ENCODE measurements around the gene TNFRSF12A. TPM values are rescaled to one million over a fixed set of nuclear protein-coding genes. Genes with fewer than 3 reads are reported as not detected.

The TNFRSF12A gene
- total and polyA plus RNA-seq, 9 of the 15 experiments (the other 6 are each of a cell fraction or from before 2014, with no cell fraction given): 0.41 to 61.8 (median 26.5) TPM

DNA sequence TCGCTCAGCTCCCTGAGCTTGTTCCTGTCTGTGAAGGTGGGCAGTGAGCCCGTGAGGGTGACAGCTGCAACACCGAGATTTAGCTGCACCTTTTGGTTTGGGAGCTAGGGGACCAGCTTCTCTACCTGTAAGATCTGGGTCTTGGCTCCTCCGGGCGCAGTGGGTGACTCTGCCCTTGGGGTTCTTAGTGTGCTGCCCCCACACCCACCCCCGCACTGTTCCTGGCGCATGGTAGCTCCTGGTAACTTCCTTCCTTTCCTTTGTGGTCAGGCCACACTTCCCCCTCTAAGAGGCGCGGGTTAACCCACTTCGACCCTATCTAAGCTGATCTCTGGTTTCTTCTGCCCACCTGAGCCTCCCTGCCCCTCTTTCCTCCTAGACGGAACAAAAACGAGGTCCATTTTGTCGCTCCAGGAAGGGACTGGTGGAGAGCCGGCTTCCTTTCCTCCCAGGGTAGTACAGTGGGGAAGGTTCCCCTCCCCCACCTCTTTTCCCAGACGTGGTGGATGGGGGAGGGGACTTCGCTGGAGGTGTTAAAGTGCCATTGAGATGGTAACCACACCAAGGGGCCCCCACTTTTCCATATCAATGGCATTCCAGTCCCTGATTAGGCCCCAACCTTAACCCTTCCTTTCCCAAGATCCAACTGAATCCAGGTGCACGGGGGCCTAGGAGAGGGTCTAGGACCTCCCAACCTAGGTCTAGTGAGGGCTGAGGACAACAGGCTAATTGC, 12.0 kb upstream of the TNFRSF12A start:
- Histone ChIP-seq H3K4me1 (replicated peaks in 1 of 2; ENCODE audit: control insufficient read depth in 2 of 2, insufficient read depth in 2 of 2, low read length in 2 of 2) (peaks cover 36 to 73% of the 10 kb centered on the region in 2 experiments), H4K20me1 (replicated peaks; ENCODE audit: control insufficient read depth, insufficient read depth, low read length) (no peaks in the 10 kb centered on the region), H3K27ac (ENCODE audit: extremely low read depth, low read depth, low read length) (peak overlapping the region; percentile 90), H3K4me2 (ENCODE audit: insufficient read depth, low read length) (peak overlapping the region; percentile 90), H2AFZ (ENCODE audit: low read depth, low read length) (peak overlapping the region; percentile 73), H3K27me3 (ENCODE audit: control insufficient read depth in 2 of 2, insufficient read depth in 2 of 2, low read length in 2 of 2) (no peaks in the 10 kb centered on the region), H3K9me3 (replicated peaks; ENCODE audit: control insufficient read depth, insufficient read depth, low read depth, low read length) (no peaks in the 10 kb centered on the region), H3K79me2 (ENCODE audit: control insufficient read depth, insufficient read depth, low read length) (peaks cover 22% of the 10 kb centered on the region), H3K4me3 (peak overlapping the region; percentile 8; the same call in 1 of the 2 replicates), H3K9ac (ENCODE audit: insufficient read depth in 1 of 2, low read depth in 2 of 2, low read length in 2 of 2) (peak overlapping the region; percentile 78 to 90), H3K9me1 (ENCODE audit: control insufficient read depth, insufficient read depth, low read length) (no peaks in the 10 kb centered on the region), H3K36me3 (ENCODE audit: control insufficient read depth, insufficient read depth, low read length) (peaks cover 3% of the 10 kb centered on the region; the same call in 2 of the 3 replicates)
- ChIA-PET POLR2A (interaction anchor here (0.6 to 3.2 kb wide), 10 partner anchors 11 to 853 kb away, joined by 3 to 29 read pairs (median 3); partner anchors contain the start of gene TNFRSF12A), CTCF (ENCODE audit: low intra/inter-chr PET ratio) (no interaction called here)
- WGBS (ENCODE audit: insufficient coverage, low coverage, missing lambda C conversion rate): 3% methylated on average over 17 of the region's 17 CpGs
- in situ Hi-C loops (cut with MboI): no loop called here
- intact Hi-C loops (cut with micrococcal nuclease): loop anchor here (1.0 kb wide), 1 partner anchor 12 kb away; the partner anchor contains the start of gene TNFRSF12A
- no TSS peak for BruUV-seq (replicated peaks)
- ATAC-seq (peak; percentile 1; the same call in 1 of the 3 replicates), FAIRE-seq (no peak), DNase-seq (ENCODE audit: extremely low read depth in 1 of 4, low spot score in 3 of 4) (peak; percentile 46 to 73 (median 59))
- no peak for TF ChIP-seq ZFP36 (IDR thresholded peaks at IDR 0.05; ENCODE audit: low read depth, low read length, partially characterized antibody)
- peak; percentile 47; the same call in 1 of the 2 replicates for TF ChIP-seq SUPT5H (IDR thresholded peaks at IDR 0.05)
- TF ChIP-seq ZNF561 (CRISPR knock-in tag; conservative IDR thresholded peaks at IDR 0.05): no peak
- no peak for TF ChIP-seq ZNF408 (CRISPR knock-in tag; IDR thresholded peaks at IDR 0.05; ENCODE audit: low read depth)
- no peak; the same call in 1 of the 2 replicates for TF ChIP-seq ZNF740 (CRISPR knock-in tag; IDR thresholded peaks at IDR 0.05)
- 0 out of 4 replicates have a peak, but pooled peaks of 1 of the 2 experiments have one; percentile 9 for TF ChIP-seq ZNF740 (tag; IDR thresholded peaks at IDR 0.05)
- peak; percentile 70 for TF ChIP-seq EP400 (IDR thresholded peaks at IDR 0.05)
- TF ChIP-seq TOE1 (IDR thresholded peaks at IDR 0.05; ENCODE audit: borderline replicate concordance): peak; percentile 44; the same call in 1 of the 2 replicates
- TF ChIP-seq TOE1 (CRISPR knock-in tag; IDR thresholded peaks at IDR 0.05; ENCODE audit: borderline replicate concordance, low read depth): no peak
- 0 out of 2 replicates have a peak, but pooled peaks have one; percentile 18 for TF ChIP-seq SP1 (CRISPR knock-in tag; IDR thresholded peaks at IDR 0.05)
- TF ChIP-seq LCOR (CRISPR knock-in tag; IDR thresholded peaks at IDR 0.05): no peak
- no peak for TF ChIP-seq MED1 (CRISPR knock-in tag; IDR thresholded peaks at IDR 0.05; ENCODE audit: borderline replicate concordance)

Data from K562 (cell line).